Common myeloid progenitor, CD34-positive (primary cell): ENCODE data around the gene COPB2.

Experiments
- CTCF ChIA-PET: fragments of 350-600 bp; sonication (Branson Sonifier 250); formaldehyde crosslinking; loops from one replicate; lab custom pipeline; 2021; ENCODE audit warnings: antibody characterized with exemption; lab: Charles Lee
- POLR2A ChIA-PET: fragments of 350-600 bp; sonication (Branson Sonifier 250); formaldehyde crosslinking; loops from one replicate; lab custom pipeline; 2021; ENCODE audit warnings: antibody characterized with exemption; lab: Charles Lee
- DNase-seq, 3 donors: peaks; one replicate each; pipeline versions ENCODE4 v3.0.0 to v3.0.0-alpha.2; 2013
- H3K27ac ChIP-seq, 2 experiments: 1 replicate in 1 of 2; 2 replicates in 1 of 2; pipeline ENCODE4 v1.7.0; 2013; ENCODE audit warnings: inconsistent platforms in 2 of 2, low read length in 2 of 2, mild to moderate bottlenecking in 2 of 2, low read depth in 1 of 2, moderate library complexity in 1 of 2; ENCODE audit not compliant: severe bottlenecking in 2 of 2, insufficient read depth in 1 of 2, poor library complexity in 1 of 2
- H3K27me3 ChIP-seq, 5 experiments: replicated peaks in 2 of 5; 1 replicate in 3 of 5; 2 replicates in 2 of 5; pipeline versions ENCODE4 v1.6.1 to v1.7.0; 2013; ENCODE audit warnings: low read length in 4 of 5, mild to moderate bottlenecking in 2 of 5, moderate library complexity in 2 of 5, inconsistent platforms in 1 of 5; ENCODE audit not compliant: insufficient read depth in 5 of 5, control insufficient read depth in 4 of 5
- H3K36me3 ChIP-seq, 4 experiments: 1 replicate in 2 of 4; 2 replicates in 2 of 4; pipeline versions ENCODE4 v1.6.1 to v1.7.0; 2013; ENCODE audit warnings: low read length in 3 of 4, control low read depth in 1 of 4, mild to moderate bottlenecking in 1 of 4; ENCODE audit not compliant: control insufficient read depth in 4 of 4, insufficient read depth in 4 of 4
- H3K4me1 ChIP-seq, 4 experiments: 1 replicate in 3 of 4; 2 replicates in 1 of 4; pipeline versions ENCODE4 v1.6.1 to v1.7.1; 2013; ENCODE audit warnings: low read length in 3 of 4, mild to moderate bottlenecking in 3 of 4, control low read depth in 1 of 4, inconsistent platforms in 1 of 4, moderate library complexity in 1 of 4; ENCODE audit not compliant: control insufficient read depth in 4 of 4, insufficient read depth in 4 of 4; ENCODE audit errors: control extremely low read depth in 1 of 4
- H3K4me3 ChIP-seq, 7 experiments: 1 replicate in 4 of 7; 2 replicates in 3 of 7; pipeline versions ENCODE4 v1.5.1 to v1.7.0; 2013; ENCODE audit warnings: mild to moderate bottlenecking in 7 of 7, low read length in 6 of 7, moderate library complexity in 6 of 7, inconsistent platforms in 2 of 7, low read depth in 2 of 7, control low read depth in 1 of 7; ENCODE audit not compliant: insufficient read depth in 4 of 7, control insufficient read depth in 1 of 7; ENCODE audit errors: extremely low read depth in 1 of 7
- H3K9me3 ChIP-seq, 5 experiments: 1 replicate in 4 of 5; 2 replicates in 1 of 5; pipeline versions ENCODE4 v1.6.1 to v1.7.1; 2013; ENCODE audit warnings: low read length in 4 of 5, mild to moderate bottlenecking in 2 of 5, inconsistent platforms in 1 of 5, low read depth in 1 of 5, moderate library complexity in 1 of 5; ENCODE audit not compliant: control insufficient read depth in 4 of 5, insufficient read depth in 2 of 5; ENCODE audit errors: control extremely low read depth in 1 of 5
- whole genome bisulfite sequencing: methylation state at CpG from one replicate; pipeline ENCODE4 v1.1.5; 2013; ENCODE audit not compliant: insufficient coverage; 5-methylcytosine and 5-hydroxymethylcytosine counted together

Gene COPB2

GRCh38 chr3:139332092-139332491 lies 57.4 kb downstream of the COPB2 start:
- ChIA-PET CTCF (interaction anchor here (0.9 to 1.2 kb wide), 2 partner anchors 13 to 220 kb away, joined by 3 to 5 read pairs; no protein-coding TSS in a partner anchor), POLR2A (no interaction called here)
- Histone ChIP-seq H3K36me3 (no peaks in the 10 kb centered on the region), H3K9me3 (no peaks in the 10 kb centered on the region), H3K27ac (no peak overlapping the region), H3K4me3 (no peak overlapping the region), H3K4me1 (peaks cover 0 to 10% (median 6%) of the 10 kb centered on the region in 4 experiments), H3K27me3 (peaks cover 0 to 21% (median 8%) of the 10 kb centered on the region in 5 experiments)
- DNase-seq: no peak
- WGBS: 100% methylated on average over 1 of the region's 2 CpGs

GRCh38 chr3:139329364-139329850 lies 60.0 kb downstream of the COPB2 start:
- CTCF ChIA-PET: interaction anchor here (0.6 to 3.6 kb wide), 13 partner anchors 10 to 406 kb away, joined by 3 to 34 read pairs (median 4); no protein-coding TSS in a partner anchor
- H3K27ac ChIP-seq: no peak overlapping the region

GRCh38 chr3:139328356-139328755 lies 61.1 kb downstream of the COPB2 start:
- ChIA-PET POLR2A (no interaction called here), CTCF (interaction anchor here (1.0 to 3.6 kb wide), 8 partner anchors 9 to 405 kb away, joined by 3 to 34 read pairs (median 4); no protein-coding TSS in a partner anchor)
- Histone ChIP-seq H3K9me3 (no peaks in the 10 kb centered on the region), H3K27me3 (peaks cover 0 to 21% (median 8%) of the 10 kb centered on the region in 5 experiments), H3K36me3 (no peaks in the 10 kb centered on the region), H3K27ac (no peak overlapping the region), H3K4me1 (peaks cover 0 to 10% (median 6%) of the 10 kb centered on the region in 4 experiments), H3K4me3 (no peak overlapping the region)
- no peak for DNase-seq
- WGBS: 100% methylated on average over 2 of the region's 4 CpGs

More at GRCh38 chr3:139329364-139329850, 60.0 kb downstream of the COPB2 start:
- peaks cover 0 to 10% (median 6%) of the 10 kb centered on the region in 4 experiments for H3K4me1 ChIP-seq
- peak overlapping the region in 4 of 7 experiments; percentile 8 to 71 (median 58) for H3K4me3 ChIP-seq
- peaks cover 0 to 21% (median 8%) of the 10 kb centered on the region in 5 experiments for H3K27me3 ChIP-seq
- DNase-seq: peak; percentile 78 to 90 (median 88)
- no peaks in the 10 kb centered on the region for H3K36me3 ChIP-seq
- POLR2A ChIA-PET: no interaction called here
- 2% methylated on average over 22 of the region's 25 CpGs for WGBS
- no peaks in the 10 kb centered on the region for H3K9me3 ChIP-seq

DNA sequence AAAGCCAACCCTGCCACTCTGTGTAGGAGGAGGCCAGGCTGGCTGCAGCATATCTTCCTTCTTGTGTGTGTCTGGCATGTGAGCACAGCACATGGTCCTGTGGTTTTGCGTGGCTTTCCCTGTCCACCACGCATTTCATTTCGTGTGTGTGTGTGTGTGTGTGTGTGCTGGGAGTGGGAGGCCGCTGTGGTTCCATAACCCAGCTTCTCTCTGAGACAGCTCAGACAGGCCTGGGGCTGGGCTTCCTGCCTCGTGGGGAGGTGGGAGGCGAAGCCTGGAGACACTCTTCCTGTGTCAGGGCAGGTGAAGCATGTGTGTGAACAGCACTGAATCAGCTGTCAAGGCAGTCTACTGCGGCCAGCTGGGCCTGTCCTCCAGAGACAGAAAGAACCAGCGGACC lies 61.6 kb downstream of the COPB2 start:
- DNase-seq: peak in 2 of 3 donors; percentile 14 to 20
- no peaks in the 10 kb centered on the region for H3K9me3 ChIP-seq
- 64% methylated on average over 5 of the region's 8 CpGs for WGBS
- H3K27ac ChIP-seq: no peak overlapping the region
- peaks cover 0 to 10% (median 6%) of the 10 kb centered on the region in 4 experiments for H3K4me1 ChIP-seq
- no peak overlapping the region for H3K4me3 ChIP-seq
- CTCF ChIA-PET: interaction anchor here (1.0 to 3.6 kb wide), 4 partner anchors 8 to 216 kb away, joined by 3 to 34 read pairs (median 12); no protein-coding TSS in a partner anchor
- POLR2A ChIA-PET: no interaction called here
- H3K27me3 ChIP-seq: peaks cover 0 to 21% (median 8%) of the 10 kb centered on the region in 5 experiments
- H3K36me3 ChIP-seq: no peaks in the 10 kb centered on the region

DNA sequence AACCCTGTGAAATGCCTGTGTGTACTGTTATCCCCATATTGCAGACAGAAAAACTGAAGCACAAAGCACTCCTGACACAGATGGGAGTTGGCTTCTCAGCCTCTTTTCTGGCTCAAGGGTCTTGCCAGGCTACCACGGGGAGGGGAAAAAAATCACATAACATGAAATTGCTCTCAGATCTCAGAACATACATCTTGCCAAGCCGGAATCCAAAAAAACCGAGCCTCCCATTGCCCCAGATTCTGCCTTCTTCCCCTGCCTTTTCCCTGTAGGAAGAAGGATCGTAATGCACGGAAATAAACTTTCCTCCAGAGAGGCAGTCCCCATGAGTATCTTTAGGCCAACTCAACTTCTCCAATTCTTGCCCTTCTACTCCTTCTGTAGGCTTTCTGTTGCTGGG lies 62.2 kb downstream of the COPB2 start:
- Histone ChIP-seq H3K4me1 (peaks cover 0 to 10% (median 8%) of the 10 kb centered on the region in 4 experiments), H3K9me3 (no peaks in the 10 kb centered on the region), H3K4me3 (no peak overlapping the region), H3K36me3 (no peaks in the 10 kb centered on the region), H3K27ac (no peak overlapping the region), H3K27me3 (peaks cover 0 to 19% (median 8%) of the 10 kb centered on the region in 5 experiments)
- DNase-seq: no peak
- WGBS: 100% methylated on average over 5 of the region's 5 CpGs
- ChIA-PET POLR2A (no interaction called here), CTCF (no interaction called here)

GRCh38 chr3:139326707-139327106 lies 62.7 kb downstream of the COPB2 start:
- 100% methylated on average over 2 of the region's 4 CpGs for WGBS
- ChIA-PET POLR2A (no interaction called here), CTCF (no interaction called here)
- Histone ChIP-seq H3K4me3 (no peak overlapping the region), H3K36me3 (no peaks in the 10 kb centered on the region), H3K4me1 (peaks cover 0 to 10% (median 8%) of the 10 kb centered on the region in 4 experiments), H3K27me3 (peaks cover 0 to 14% (median 3%) of the 10 kb centered on the region in 5 experiments), H3K9me3 (no peaks in the 10 kb centered on the region), H3K27ac (no peak overlapping the region)
- no peak for DNase-seq

DNA sequence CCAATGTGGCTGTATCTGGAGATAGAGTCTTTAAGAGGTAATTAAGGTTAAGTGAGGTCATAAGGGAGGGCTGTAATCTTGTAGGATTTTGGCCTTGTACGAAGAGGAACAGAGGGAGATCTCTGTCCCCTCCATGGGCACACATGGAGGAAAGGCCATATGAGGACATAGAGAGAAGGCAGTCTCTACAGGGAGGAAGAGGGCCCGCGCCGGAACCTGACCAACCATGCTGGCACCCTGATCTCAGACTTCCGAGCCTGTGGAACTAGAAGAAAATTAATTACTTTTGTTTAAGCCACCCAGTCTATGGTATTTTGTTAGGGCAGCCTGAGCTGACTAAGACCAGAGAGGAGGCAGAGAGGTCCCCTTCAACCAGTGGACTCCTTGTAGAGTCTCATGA lies 63.3 kb downstream of the COPB2 start:
- WGBS: 100% methylated on average over 5 of the region's 5 CpGs
- no peaks in the 10 kb centered on the region for H3K36me3 ChIP-seq
- no peak overlapping the region for H3K4me3 ChIP-seq
- CTCF ChIA-PET: no interaction called here
- H3K9me3 ChIP-seq: no peaks in the 10 kb centered on the region
- no peak overlapping the region for H3K27ac ChIP-seq
- H3K27me3 ChIP-seq: peaks cover 0 to 11% (median 3%) of the 10 kb centered on the region in 5 experiments
- POLR2A ChIA-PET: no interaction called here
- H3K4me1 ChIP-seq: peaks cover 0 to 10% (median 8%) of the 10 kb centered on the region in 4 experiments
- no peak for DNase-seq
